HG03571 (cell line): ENCODE data around the gene TLN1.

ENCODE experiments used
- ATAC-seq: cut with Tn5 transposase; IDR thresholded peaks from one replicate; pipeline ENCODE4 v1.9.1; 2021; ENCODE audit not compliant: unreplicated experiment

Gene TLN1

GRCh38 chr9:35756275-35757225, 24.6 kb upstream of the TLN1 start:
- peak; percentile 65 for ATAC-seq

- ATAC-seq, result no peak
These were observed 23.1 kb upstream of the TLN1 start for GRCh38 chr9:35755071-35755470.

GRCh38 chr9:35754264-35754663, 22.3 kb upstream of the TLN1 start, which contains the start of gene MSMP:
Gene MSMP, minus strand, starts transcription at chr9:35754276. Its CDS starts 147 bp downstream, at chr9:35754129.
- ATAC-seq, result no peak

DNA sequence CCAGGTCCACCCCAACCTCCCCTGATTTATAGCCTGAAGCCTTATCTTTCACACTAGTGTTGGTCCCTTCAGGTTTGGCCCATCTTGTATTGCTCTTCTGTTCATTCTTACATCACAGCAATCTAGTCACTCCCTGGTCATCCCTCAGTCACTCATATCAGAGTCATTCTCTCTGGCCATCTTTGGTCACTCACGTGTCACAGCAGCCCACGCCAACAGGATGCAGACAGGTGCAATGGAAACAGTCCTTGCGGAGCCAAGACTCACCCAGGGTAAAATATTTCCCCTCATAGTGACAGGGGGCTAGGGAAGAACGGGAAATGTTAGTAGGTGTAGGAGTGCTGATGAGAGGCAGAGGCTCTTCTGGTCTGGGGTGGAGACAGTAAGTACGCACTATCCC, 21.5 kb upstream of the TLN1 start:
- ATAC-seq, result no peak

DNA sequence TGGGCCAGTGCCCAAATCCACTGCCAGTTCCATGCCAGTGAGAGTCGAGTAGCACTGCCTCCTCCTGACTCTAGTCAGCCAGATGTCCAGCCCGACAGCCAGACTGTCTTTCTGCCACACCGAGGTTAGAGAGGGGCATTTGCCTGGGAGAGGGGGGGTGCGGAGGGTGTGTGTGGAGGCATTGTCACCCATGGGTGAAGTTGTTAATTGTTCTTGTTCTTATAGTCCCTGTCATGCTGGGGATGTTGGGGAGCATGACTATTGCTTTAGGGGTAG, 18.2 kb upstream of the TLN1 start:
- no peak for ATAC-seq

DNA sequence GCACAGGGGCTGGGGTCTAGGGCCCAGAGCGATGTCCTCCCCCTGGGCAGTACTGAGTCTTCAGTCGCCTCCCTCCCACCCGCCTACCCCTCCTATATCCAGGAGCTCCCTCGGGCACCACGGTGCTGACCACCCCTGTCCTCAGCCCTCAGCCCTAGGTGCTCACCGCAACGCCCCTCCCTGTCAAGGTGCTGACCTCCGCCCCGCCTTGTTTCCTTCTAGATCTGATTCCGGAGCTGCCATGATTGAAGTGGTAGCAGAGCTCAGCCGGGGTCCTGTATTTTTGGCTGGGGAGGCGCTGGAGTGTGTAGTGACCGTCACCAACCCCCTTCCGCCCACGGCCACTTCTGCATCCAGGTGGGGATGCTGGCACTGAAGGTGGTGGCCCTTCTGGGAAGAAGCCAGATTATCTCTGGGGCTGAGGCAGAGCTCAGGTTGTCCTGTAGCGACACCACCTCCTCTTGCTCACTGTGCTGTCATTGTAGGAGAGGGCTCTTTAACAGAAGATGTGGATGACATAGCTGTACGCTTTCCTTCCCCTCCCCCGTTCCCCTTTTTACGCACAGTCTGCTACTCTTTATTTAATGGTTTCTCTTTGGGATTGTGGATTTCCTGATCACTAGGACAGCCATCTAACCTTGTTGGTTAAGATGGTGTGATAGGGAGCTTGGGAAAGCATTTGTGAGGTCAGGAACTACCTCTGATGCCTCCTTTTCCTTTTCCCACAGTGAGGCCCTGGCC, 17.7 kb upstream of the TLN1 start:
- ATAC-seq, result peak; percentile 19

DNA sequence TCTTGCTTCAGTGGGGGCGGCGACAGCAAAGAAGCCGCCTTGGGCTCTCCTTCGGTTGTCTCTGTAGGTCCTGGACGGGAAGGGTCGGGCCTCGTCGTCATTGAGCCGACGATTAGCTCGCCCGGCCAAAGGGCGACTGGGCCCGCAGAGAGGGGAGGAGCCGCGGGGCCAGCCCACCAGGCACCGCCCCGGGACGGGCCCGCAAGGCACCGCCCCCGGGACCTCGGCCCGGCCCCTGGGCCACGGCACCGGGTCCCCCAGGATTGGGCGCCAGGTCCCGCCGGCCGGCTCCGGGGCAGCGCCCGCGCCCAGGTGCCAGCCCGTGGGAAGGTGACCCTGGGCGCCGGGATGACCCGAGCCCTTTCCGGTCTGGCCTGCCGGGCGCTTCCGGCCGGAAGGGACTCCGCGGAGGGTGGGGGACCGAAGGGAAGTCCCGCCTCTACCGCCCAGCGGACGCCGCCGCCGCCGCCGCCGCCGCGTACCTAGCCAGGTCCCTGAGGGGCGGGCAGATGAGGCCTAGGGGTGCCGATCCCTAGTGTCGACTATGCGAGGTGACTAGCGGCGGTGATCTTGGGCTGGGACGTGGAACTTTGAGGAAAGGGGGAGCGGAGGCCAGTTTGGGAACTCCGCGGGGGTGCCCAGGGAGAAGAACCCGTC, 17.0 kb upstream of the TLN1 start, which contains the start of the genes GBA2 and RGP1:
GBA2 (minus strand) TSS at position 371 of the 657 bp plus-strand sequence. CDS start 524 bp downstream, outside the sequence.
RGP1 (plus strand) TSS at position 430 of the 657 bp plus-strand sequence. CDS start 469 bp downstream, outside the sequence.
- peak; percentile 72 for ATAC-seq

- no peak for ATAC-seq
These were observed 16.4 kb upstream of the TLN1 start for GRCh38 chr9:35748242-35748857.

GRCh38 chr9:35746583-35746982, 14.6 kb upstream of the TLN1 start:
- ATAC-seq, result no peak

GRCh38 chr9:35745569-35745968, 13.6 kb upstream of the TLN1 start:
- no peak for ATAC-seq

GRCh38 chr9:35743880-35744518, 12.0 kb upstream of the TLN1 start:
- no peak for ATAC-seq

GRCh38 chr9:35743452-35743851, 11.5 kb upstream of the TLN1 start:
- no peak for ATAC-seq

- ATAC-seq, result no peak
These were observed 9.7 kb upstream of the TLN1 start for GRCh38 chr9:35741740-35742139.

GRCh38 chr9:35740243-35740642, 8.2 kb upstream of the TLN1 start:
- ATAC-seq, result no peak

- no peak for ATAC-seq
These were observed 6.9 kb upstream of the TLN1 start for GRCh38 chr9:35738924-35739323.

GRCh38 chr9:35738186-35738585, 6.2 kb upstream of the TLN1 start:
- no peak for ATAC-seq

- ATAC-seq, result no peak
These were observed 5.1 kb upstream of the TLN1 start for GRCh38 chr9:35737143-35737542.

DNA sequence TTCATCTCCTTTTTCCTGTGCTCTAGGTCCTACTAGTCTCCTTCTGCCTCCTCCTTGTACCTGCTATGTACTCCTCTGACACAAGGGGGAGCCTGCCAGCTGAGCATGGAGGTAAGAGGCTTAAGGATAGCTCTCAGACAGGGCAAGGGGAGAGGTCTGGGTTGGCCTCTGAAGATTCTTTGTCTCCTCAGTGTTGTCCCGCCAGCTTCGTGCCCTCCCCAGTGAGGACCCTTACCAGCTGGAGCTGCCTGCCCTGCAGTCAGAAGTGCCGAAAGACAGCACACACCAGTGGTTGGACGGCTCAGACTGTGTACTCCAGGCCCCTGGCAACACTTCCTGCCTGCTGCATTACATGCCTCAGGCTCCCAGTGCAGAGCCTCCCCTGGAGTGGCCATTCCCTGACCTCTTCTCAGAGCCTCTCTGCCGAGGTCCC, 4.2 kb upstream of the TLN1 start:
- no peak for ATAC-seq

- ATAC-seq, result no peak
These were observed 2.1 kb upstream of the TLN1 start for GRCh38 chr9:35734096-35734495.

- no peak for ATAC-seq
These were observed 976 bp upstream of the TLN1 start for GRCh38 chr9:35732800-35733541.
